ENCODE measurements around the gene OSM. TPM values are rescaled to one million over a fixed set of nuclear protein-coding genes. Genes with fewer than 3 reads are reported as not detected.

OSM gene
- polyA plus RNA-seq, 2 donors = 0.22 to 0.63 TPM

DNA sequence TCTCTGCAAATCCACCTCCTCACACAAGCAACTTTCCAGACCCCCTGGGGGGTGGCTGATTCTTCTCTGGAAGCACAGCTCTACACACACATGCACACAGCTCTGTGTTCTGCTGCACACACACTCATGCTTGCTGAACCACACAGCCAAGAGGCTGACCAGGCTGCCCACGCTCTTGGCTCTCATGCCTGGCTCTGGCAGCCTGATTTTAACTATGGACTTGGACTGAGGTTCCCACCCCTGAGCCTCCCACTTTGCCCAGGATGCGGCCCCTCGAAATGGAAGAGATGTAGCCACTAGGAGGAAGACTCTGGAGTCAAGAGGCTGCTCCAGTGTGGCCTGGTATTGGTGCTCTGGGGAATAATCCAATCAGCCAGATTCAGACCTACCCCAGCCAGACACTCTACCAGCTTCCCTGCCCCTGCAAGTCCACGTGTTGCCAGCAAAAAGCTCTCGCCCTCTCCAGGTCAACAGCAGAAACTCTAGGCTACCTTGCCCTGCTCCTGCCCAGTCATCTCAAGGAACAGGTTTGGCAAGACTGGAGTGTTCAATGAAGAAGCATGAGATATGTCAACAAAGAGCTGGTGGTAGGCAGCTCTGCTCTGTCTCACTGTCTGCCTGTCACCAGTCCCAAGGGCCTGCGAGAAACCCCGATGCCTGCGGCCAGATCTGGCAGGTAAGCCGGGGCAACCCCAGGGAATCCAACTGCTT is 31.5 kb upstream of the OSM start:
- no peaks in the 10 kb centered on the region for H3K9me3 ChIP-seq (ENCODE audit: control insufficient read depth in 2 of 2, insufficient read depth in 1 of 2, low read depth in 1 of 2, low read length in 1 of 2)
- WGBS, 2 donors = 61 to 67% methylated on average over 9 of the region's 9 CpGs
- H3K4me1 ChIP-seq (ENCODE audit: control insufficient read depth in 2 of 2, insufficient read depth in 2 of 2, low read length in 1 of 2) = peaks cover 20 to 62% of the 10 kb centered on the region in 2 donors
- no peaks in the 10 kb centered on the region for H3K27me3 ChIP-seq (ENCODE audit: control insufficient read depth in 1 of 2, insufficient read depth in 2 of 2, low read length in 2 of 2)
- H3K27ac ChIP-seq (ENCODE audit: low read depth in 2 of 2, low read length in 1 of 2) = peak overlapping the region; percentile 81 to 89
- no peak overlapping the region for H3K4me3 ChIP-seq (ENCODE audit: low read depth in 1 of 2, low read length in 2 of 2)
- H3K36me3 ChIP-seq (ENCODE audit: control insufficient read depth in 2 of 2, insufficient read depth in 2 of 2, low read length in 1 of 2) = peaks cover 29 to 68% of the 10 kb centered on the region in 2 donors

GRCh38 chr22:30297276-30297990 is 30.8 kb upstream of the OSM start:
- WGBS, 2 donors = 84 to 87% methylated on average over 11 of the region's 11 CpGs
- peaks cover 20 to 61% of the 10 kb centered on the region in 2 donors for H3K4me1 ChIP-seq (ENCODE audit: control insufficient read depth in 2 of 2, insufficient read depth in 2 of 2, low read length in 1 of 2)
- H3K27ac ChIP-seq (ENCODE audit: low read depth in 2 of 2, low read length in 1 of 2) = peak overlapping the region; percentile 78 to 89
- H3K9me3 ChIP-seq (ENCODE audit: control insufficient read depth in 2 of 2, insufficient read depth in 1 of 2, low read depth in 1 of 2, low read length in 1 of 2) = no peaks in the 10 kb centered on the region
- peaks cover 33 to 75% of the 10 kb centered on the region in 2 donors for H3K36me3 ChIP-seq (ENCODE audit: control insufficient read depth in 2 of 2, insufficient read depth in 2 of 2, low read length in 1 of 2)
- H3K4me3 ChIP-seq (ENCODE audit: low read depth in 1 of 2, low read length in 2 of 2) = no peak overlapping the region
- no peaks in the 10 kb centered on the region for H3K27me3 ChIP-seq (ENCODE audit: control insufficient read depth in 1 of 2, insufficient read depth in 2 of 2, low read length in 2 of 2)

DNA sequence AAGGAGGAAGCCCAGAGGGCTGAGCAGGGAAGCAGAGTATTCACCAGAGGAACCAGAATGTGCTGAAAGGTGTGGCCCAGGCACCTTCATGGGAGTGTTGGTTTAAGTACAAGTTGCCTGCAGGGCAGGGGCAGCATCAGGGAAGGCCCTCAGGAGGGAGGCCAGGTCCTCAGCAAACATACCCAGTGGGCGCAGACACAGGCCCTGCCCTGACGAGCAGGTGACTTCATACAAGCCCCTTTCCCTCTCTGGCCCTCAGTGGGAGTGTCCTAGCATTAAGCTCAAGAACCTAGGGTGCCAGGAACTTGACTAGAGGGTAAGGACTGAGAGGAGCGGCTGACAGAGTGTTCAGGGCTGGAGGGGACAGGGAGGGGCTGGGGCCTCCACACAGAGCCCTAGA is 30.2 kb upstream of the OSM start:
- H3K4me1 ChIP-seq (ENCODE audit: control insufficient read depth in 2 of 2, insufficient read depth in 2 of 2, low read length in 1 of 2) = peaks cover 21 to 61% of the 10 kb centered on the region in 2 donors
- H3K36me3 ChIP-seq (ENCODE audit: control insufficient read depth in 2 of 2, insufficient read depth in 2 of 2, low read length in 1 of 2) = peaks cover 33 to 78% of the 10 kb centered on the region in 2 donors
- no peak overlapping the region for H3K4me3 ChIP-seq (ENCODE audit: low read depth in 1 of 2, low read length in 2 of 2)
- WGBS, 2 donors = 51 to 62% methylated on average over 3 of the region's 3 CpGs
- H3K27ac ChIP-seq (ENCODE audit: low read depth in 2 of 2, low read length in 1 of 2) = peak overlapping the region; percentile 50 to 89
- no peaks in the 10 kb centered on the region for H3K27me3 ChIP-seq (ENCODE audit: control insufficient read depth in 1 of 2, insufficient read depth in 2 of 2, low read length in 2 of 2)
- H3K9me3 ChIP-seq (ENCODE audit: control insufficient read depth in 2 of 2, insufficient read depth in 1 of 2, low read depth in 1 of 2, low read length in 1 of 2) = no peaks in the 10 kb centered on the region

DNA sequence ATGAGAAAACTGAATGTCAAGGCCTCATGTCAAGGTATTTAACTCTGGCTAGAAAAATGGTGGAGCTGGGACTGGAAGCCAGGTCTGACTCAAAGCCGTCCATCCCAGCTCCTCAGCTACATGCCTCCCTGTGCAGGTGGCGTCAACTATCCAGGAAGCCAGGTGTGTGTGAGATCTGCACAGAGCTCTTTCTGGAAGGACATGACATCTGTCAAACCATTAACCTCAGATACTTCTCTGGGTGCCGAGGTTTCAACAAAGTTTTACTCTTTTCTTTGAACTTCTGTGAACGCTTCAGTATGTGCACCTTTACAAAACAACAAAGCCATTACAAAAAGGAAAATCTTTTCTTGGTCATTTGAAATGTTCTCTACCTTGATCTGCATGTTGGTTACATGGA is 29.7 kb upstream of the OSM start:
- Histone ChIP-seq H3K9me3 (ENCODE audit: control insufficient read depth in 2 of 2, insufficient read depth in 1 of 2, low read depth in 1 of 2, low read length in 1 of 2) (no peaks in the 10 kb centered on the region), H3K27me3 (ENCODE audit: control insufficient read depth in 1 of 2, insufficient read depth in 2 of 2, low read length in 2 of 2) (no peaks in the 10 kb centered on the region), H3K4me3 (ENCODE audit: low read depth in 1 of 2, low read length in 2 of 2) (no peak overlapping the region), H3K27ac (ENCODE audit: low read depth in 2 of 2, low read length in 1 of 2) (peak overlapping the region; percentile 23 to 66), H3K36me3 (ENCODE audit: control insufficient read depth in 2 of 2, insufficient read depth in 2 of 2, low read length in 1 of 2) (peaks cover 33 to 78% of the 10 kb centered on the region in 2 donors), H3K4me1 (ENCODE audit: control insufficient read depth in 2 of 2, insufficient read depth in 2 of 2, low read length in 1 of 2) (peaks cover 21 to 60% of the 10 kb centered on the region in 2 donors)
- WGBS, 2 donors = 78 to 85% methylated on average over 4 of the region's 4 CpGs

DNA sequence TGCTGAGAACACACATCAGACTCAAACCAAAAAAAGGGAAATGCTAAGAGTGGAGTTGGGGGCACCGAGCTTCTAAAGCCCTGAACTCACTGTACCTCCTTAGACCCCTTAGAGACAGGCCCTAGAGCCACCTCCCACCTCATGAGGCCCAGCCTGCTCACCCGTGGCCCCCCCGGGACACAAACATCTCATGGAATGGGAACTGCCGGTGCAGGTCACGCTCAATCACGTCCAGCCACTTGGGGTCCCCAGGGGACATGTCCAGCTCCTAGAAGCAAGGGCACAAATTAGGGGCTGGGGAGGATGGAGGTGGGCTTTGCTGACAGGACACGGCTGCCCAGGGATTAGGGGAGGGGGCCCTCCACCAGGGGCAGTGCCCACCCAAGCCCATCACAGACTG is 28.9 kb upstream of the OSM start:
- WGBS, 2 donors = 71 to 81% methylated on average over 7 of the region's 7 CpGs
- Histone ChIP-seq H3K36me3 (ENCODE audit: control insufficient read depth in 2 of 2, insufficient read depth in 2 of 2, low read length in 1 of 2) (peaks cover 33 to 72% of the 10 kb centered on the region in 2 donors), H3K9me3 (ENCODE audit: control insufficient read depth in 2 of 2, insufficient read depth in 1 of 2, low read depth in 1 of 2, low read length in 1 of 2) (no peaks in the 10 kb centered on the region), H3K27me3 (ENCODE audit: control insufficient read depth in 1 of 2, insufficient read depth in 2 of 2, low read length in 2 of 2) (no peaks in the 10 kb centered on the region), H3K4me1 (ENCODE audit: control insufficient read depth in 2 of 2, insufficient read depth in 2 of 2, low read length in 1 of 2) (peaks cover 21 to 65% of the 10 kb centered on the region in 2 donors), H3K27ac (ENCODE audit: low read depth in 2 of 2, low read length in 1 of 2) (no peak overlapping the region), H3K4me3 (ENCODE audit: low read depth in 1 of 2, low read length in 2 of 2) (no peak overlapping the region)

DNA sequence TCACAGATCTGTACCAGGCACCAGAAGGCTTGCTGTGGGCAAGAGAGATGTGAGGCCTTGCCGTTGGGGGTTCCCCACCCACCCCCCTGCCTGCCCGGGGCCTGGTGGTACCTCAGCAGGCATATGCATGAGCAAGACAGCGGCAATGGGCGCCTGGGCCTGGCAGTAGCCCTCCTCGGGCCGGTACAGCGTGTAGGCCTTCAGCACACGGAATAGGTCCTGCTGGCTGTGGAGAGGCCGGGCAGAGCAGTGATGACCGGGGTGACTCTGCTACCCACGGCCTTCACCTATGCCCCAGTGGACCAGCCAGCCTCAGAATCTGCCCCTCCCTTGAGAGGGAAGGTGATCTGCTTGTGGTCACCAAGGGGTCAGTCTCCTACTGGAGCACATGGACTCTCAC is 28.2 kb upstream of the OSM start:
- WGBS, 2 donors = 89 to 92% methylated on average over 11 of the region's 11 CpGs
- no peaks in the 10 kb centered on the region for H3K27me3 ChIP-seq (ENCODE audit: control insufficient read depth in 1 of 2, insufficient read depth in 2 of 2, low read length in 2 of 2)
- H3K4me3 ChIP-seq (ENCODE audit: low read depth in 1 of 2, low read length in 2 of 2) = no peak overlapping the region
- H3K9me3 ChIP-seq (ENCODE audit: control insufficient read depth in 2 of 2, insufficient read depth in 1 of 2, low read depth in 1 of 2, low read length in 1 of 2) = no peaks in the 10 kb centered on the region
- H3K36me3 ChIP-seq (ENCODE audit: control insufficient read depth in 2 of 2, insufficient read depth in 2 of 2, low read length in 1 of 2) = peaks cover 33 to 68% of the 10 kb centered on the region in 2 donors
- H3K27ac ChIP-seq (ENCODE audit: low read depth in 2 of 2, low read length in 1 of 2) = no peak overlapping the region
- peaks cover 21 to 71% of the 10 kb centered on the region in 2 donors for H3K4me1 ChIP-seq (ENCODE audit: control insufficient read depth in 2 of 2, insufficient read depth in 2 of 2, low read length in 1 of 2)

DNA sequence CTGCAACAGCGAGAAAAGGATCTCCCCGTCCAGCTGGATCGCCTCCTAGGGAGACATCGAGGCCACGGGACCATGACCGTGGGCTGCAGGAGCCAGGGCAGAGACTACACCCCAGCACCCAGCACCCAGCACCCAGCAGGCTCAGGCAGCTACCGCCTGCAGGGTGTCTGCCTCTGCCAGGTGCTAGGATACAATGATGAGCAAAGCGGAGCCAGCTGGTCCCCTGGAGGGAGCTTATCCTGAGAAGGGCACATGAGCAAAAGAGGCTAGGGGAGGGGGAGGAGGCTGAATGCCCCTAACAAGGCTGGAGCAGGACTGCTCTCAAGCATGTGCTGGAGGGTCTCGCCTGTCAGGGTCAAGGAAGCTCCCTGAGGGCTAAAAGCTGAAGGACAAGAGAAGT is 27.4 kb upstream of the OSM start:
- 55 to 60% methylated on average over 9 of the region's 9 CpGs for WGBS, 2 donors
- Histone ChIP-seq H3K4me3 (ENCODE audit: low read depth in 1 of 2, low read length in 2 of 2) (no peak overlapping the region), H3K27me3 (ENCODE audit: control insufficient read depth in 1 of 2, insufficient read depth in 2 of 2, low read length in 2 of 2) (no peaks in the 10 kb centered on the region), H3K9me3 (ENCODE audit: control insufficient read depth in 2 of 2, insufficient read depth in 1 of 2, low read depth in 1 of 2, low read length in 1 of 2) (no peaks in the 10 kb centered on the region), H3K27ac (ENCODE audit: low read depth in 2 of 2, low read length in 1 of 2) (peak overlapping the region; percentile 6 to 29), H3K36me3 (ENCODE audit: control insufficient read depth in 2 of 2, insufficient read depth in 2 of 2, low read length in 1 of 2) (peaks cover 29 to 61% of the 10 kb centered on the region in 2 donors), H3K4me1 (ENCODE audit: control insufficient read depth in 2 of 2, insufficient read depth in 2 of 2, low read length in 1 of 2) (peaks cover 19 to 67% of the 10 kb centered on the region in 2 donors)

DNA sequence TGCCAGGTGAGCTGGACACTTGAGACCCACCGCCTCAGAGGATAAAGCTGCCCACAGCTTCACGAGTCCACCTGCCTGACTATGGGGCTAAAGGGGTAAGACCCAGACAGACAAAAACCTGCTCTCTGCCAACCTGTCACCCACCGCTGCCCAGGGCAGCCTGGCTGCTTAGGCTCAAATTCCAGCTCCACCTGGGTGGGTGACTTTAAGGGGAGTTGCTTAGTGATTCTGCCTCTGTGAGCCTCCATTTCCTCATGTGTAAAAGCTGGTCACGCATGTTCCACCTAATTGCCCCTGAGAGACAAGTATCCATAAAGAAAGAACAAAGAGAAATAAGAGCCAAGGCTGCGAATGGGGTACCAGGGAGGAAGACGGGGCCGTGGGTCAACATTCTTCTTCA is 26.4 kb upstream of the OSM start:
- WGBS, 2 donors = 68 to 83% methylated on average over 7 of the region's 7 CpGs
- Histone ChIP-seq H3K27ac (ENCODE audit: low read depth in 2 of 2, low read length in 1 of 2) (peak overlapping the region; percentile 37 to 59), H3K27me3 (ENCODE audit: control insufficient read depth in 1 of 2, insufficient read depth in 2 of 2, low read length in 2 of 2) (no peaks in the 10 kb centered on the region), H3K9me3 (ENCODE audit: control insufficient read depth in 2 of 2, insufficient read depth in 1 of 2, low read depth in 1 of 2, low read length in 1 of 2) (no peaks in the 10 kb centered on the region), H3K4me1 (ENCODE audit: control insufficient read depth in 2 of 2, insufficient read depth in 2 of 2, low read length in 1 of 2) (peaks cover 12 to 58% of the 10 kb centered on the region in 2 donors), H3K36me3 (ENCODE audit: control insufficient read depth in 2 of 2, insufficient read depth in 2 of 2, low read length in 1 of 2) (peaks cover 29 to 54% of the 10 kb centered on the region in 2 donors), H3K4me3 (ENCODE audit: low read depth in 1 of 2, low read length in 2 of 2) (no peak overlapping the region)

DNA sequence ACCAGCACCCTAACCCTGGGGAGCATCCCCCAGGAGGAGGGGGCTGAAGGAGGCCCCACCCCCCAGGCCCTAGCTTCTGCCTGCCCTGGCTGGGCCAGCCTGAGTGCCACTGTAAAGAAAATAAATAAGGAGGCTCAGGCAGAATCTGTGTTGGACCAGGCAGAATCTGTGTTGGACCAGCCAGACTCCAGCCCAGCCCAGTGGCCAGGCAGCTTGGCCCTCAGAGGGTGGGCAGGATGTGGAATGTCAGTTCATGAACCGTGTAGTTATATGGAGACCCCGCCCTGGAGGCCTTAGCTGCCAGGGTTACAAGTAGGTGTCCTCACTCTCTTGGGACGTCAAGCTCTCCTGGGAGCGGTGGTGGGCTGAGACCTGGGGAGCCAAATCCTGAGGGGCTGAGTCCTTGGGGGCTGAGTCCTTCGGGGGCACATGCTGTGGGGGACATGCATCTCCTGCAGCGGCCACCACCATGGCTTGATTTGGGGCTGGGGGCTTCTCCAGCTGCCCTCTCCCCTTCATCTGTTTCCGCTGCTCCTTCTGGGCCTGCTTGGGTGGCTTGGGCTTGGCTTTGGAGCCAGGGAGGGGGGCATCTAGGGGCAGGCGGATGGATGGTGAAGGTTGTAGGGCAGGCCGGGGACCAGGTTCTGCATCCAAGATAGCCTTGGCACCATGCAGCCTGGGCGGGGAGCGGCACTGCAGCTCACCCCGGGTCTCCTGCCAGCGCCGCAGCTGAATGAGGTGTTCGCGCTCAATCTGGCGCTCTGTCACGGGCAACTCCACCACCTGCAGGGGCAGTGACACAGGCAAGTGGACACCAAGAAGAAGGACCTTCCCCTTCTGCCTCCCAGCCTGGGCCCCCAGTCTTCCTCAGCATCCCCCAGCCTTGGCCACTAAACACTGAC is 25.7 kb upstream of the OSM start:
- peaks cover 9 to 53% of the 10 kb centered on the region in 2 donors for H3K4me1 ChIP-seq (ENCODE audit: control insufficient read depth in 2 of 2, insufficient read depth in 2 of 2, low read length in 1 of 2)
- H3K27me3 ChIP-seq (ENCODE audit: control insufficient read depth in 1 of 2, insufficient read depth in 2 of 2, low read length in 2 of 2) = no peaks in the 10 kb centered on the region
- H3K27ac ChIP-seq (ENCODE audit: low read depth in 2 of 2, low read length in 1 of 2) = peak overlapping the region; percentile 86 to 98
- no peak overlapping the region for H3K4me3 ChIP-seq (ENCODE audit: low read depth in 1 of 2, low read length in 2 of 2)
- no peaks in the 10 kb centered on the region for H3K9me3 ChIP-seq (ENCODE audit: control insufficient read depth in 2 of 2, insufficient read depth in 1 of 2, low read depth in 1 of 2, low read length in 1 of 2)
- H3K36me3 ChIP-seq (ENCODE audit: control insufficient read depth in 2 of 2, insufficient read depth in 2 of 2, low read length in 1 of 2) = peaks cover 23 to 48% of the 10 kb centered on the region in 2 donors
- WGBS, 2 donors = 66 to 71% methylated on average over 16 to 18 of the region's 18 CpGs

All from esophagus (tissue), 2 donors.